ENCODE data around the gene PLPP3. TPM values are rescaled to one million over a fixed set of nuclear protein-coding genes. Genes with fewer than 3 reads are reported as not detected.
A peak's percentile ranks its signal among the peaks of the same experiment; 100 is the strongest.

Gene PLPP3
- total RNA-seq, 1 donor from 2014 or later = 106 TPM

GRCh38 chr1:56457756-56458375 is 121.5 kb downstream of the PLPP3 start:
- Histone ChIP-seq H3K4me1 (no peaks in the 10 kb centered on the region), H3K9me3 (no peaks in the 10 kb centered on the region), H3K4me3 (no peak overlapping the region), H3K36me3 (no peaks in the 10 kb centered on the region), H3K27me3 (ENCODE audit: low read depth) (no peaks in the 10 kb centered on the region), H3K27ac (no peak overlapping the region)
- ATAC-seq (no peak), DNase-seq (no peak)
- no peak for TF ChIP-seq CTCF (IDR thresholded peaks at IDR 0.05)
- intact Hi-C loops (cut with DNase I) = no loop called here

GRCh38 chr1:56456435-56457101 is 122.8 kb downstream of the PLPP3 start:
- H3K4me1 ChIP-seq = peaks cover 6% of the 10 kb centered on the region
- H3K36me3 ChIP-seq = no peaks in the 10 kb centered on the region
- ATAC-seq (no peak), DNase-seq (no peak)
- TF ChIP-seq CTCF (IDR thresholded peaks at IDR 0.05) = no peak
- no peak overlapping the region for H3K4me3 ChIP-seq
- H3K27ac ChIP-seq = no peak overlapping the region
- intact Hi-C loops (cut with DNase I) = no loop called here
- H3K9me3 ChIP-seq = no peaks in the 10 kb centered on the region
- H3K27me3 ChIP-seq (ENCODE audit: low read depth) = no peaks in the 10 kb centered on the region

GRCh38 chr1:56453417-56454078 is 125.8 kb downstream of the PLPP3 start:
- intact Hi-C loops (cut with DNase I) = no loop called here
- Histone ChIP-seq H3K4me3 (no peak overlapping the region), H3K9me3 (no peaks in the 10 kb centered on the region), H3K36me3 (no peaks in the 10 kb centered on the region), H3K27ac (no peak overlapping the region), H3K4me1 (peaks cover 14% of the 10 kb centered on the region), H3K27me3 (ENCODE audit: low read depth) (no peaks in the 10 kb centered on the region)
- no peak for TF ChIP-seq CTCF (IDR thresholded peaks at IDR 0.05)
- DNase-seq = no peak
- no peak for ATAC-seq

GRCh38 chr1:56453016-56453415 is 126.3 kb downstream of the PLPP3 start:
- peak; percentile 71 to 75 for ATAC-seq
- Histone ChIP-seq H3K9me3 (no peaks in the 10 kb centered on the region), H3K27me3 (ENCODE audit: low read depth) (no peaks in the 10 kb centered on the region), H3K4me1 (peaks cover 19% of the 10 kb centered on the region), H3K36me3 (no peaks in the 10 kb centered on the region), H3K4me3 (no peak overlapping the region), H3K27ac (peak overlapping the region; percentile 16)
- TF ChIP-seq CTCF (IDR thresholded peaks at IDR 0.05) = no peak
- DNase-seq = no peak
- intact Hi-C loops (cut with DNase I) = no loop called here

- H3K9me3 ChIP-seq = no peaks in the 10 kb centered on the region
- intact Hi-C loops (cut with DNase I) = no loop called here
- peaks cover 23% of the 10 kb centered on the region for H3K4me1 ChIP-seq
- H3K36me3 ChIP-seq = no peaks in the 10 kb centered on the region
- no peak for DNase-seq
- no peaks in the 10 kb centered on the region for H3K27me3 ChIP-seq (ENCODE audit: low read depth)
- ATAC-seq = peak; percentile 53 to 58
- H3K4me3 ChIP-seq = no peak overlapping the region
- TF ChIP-seq CTCF (IDR thresholded peaks at IDR 0.05) = no peak
- peak overlapping the region; percentile 16 for H3K27ac ChIP-seq
Measured at GRCh38 chr1:56452027-56453011, 127.0 kb downstream of the PLPP3 start.

All from lower lobe of right lung (tissue), 2 donors.